ENCODE measurements around the gene PCDH17.

Gene PCDH17, protein sequence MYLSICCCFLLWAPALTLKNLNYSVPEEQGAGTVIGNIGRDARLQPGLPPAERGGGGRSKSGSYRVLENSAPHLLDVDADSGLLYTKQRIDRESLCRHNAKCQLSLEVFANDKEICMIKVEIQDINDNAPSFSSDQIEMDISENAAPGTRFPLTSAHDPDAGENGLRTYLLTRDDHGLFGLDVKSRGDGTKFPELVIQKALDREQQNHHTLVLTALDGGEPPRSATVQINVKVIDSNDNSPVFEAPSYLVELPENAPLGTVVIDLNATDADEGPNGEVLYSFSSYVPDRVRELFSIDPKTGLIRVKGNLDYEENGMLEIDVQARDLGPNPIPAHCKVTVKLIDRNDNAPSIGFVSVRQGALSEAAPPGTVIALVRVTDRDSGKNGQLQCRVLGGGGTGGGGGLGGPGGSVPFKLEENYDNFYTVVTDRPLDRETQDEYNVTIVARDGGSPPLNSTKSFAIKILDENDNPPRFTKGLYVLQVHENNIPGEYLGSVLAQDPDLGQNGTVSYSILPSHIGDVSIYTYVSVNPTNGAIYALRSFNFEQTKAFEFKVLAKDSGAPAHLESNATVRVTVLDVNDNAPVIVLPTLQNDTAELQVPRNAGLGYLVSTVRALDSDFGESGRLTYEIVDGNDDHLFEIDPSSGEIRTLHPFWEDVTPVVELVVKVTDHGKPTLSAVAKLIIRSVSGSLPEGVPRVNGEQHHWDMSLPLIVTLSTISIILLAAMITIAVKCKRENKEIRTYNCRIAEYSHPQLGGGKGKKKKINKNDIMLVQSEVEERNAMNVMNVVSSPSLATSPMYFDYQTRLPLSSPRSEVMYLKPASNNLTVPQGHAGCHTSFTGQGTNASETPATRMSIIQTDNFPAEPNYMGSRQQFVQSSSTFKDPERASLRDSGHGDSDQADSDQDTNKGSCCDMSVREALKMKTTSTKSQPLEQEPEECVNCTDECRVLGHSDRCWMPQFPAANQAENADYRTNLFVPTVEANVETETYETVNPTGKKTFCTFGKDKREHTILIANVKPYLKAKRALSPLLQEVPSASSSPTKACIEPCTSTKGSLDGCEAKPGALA (N-terminal part only)

GRCh38 chr13:57631596-57632275 lies at the start of gene PCDH17:
PCDH17 (plus strand) TSS chr13:57631744; CDS start chr13:57632547, 803 bp downstream.
- peak; percentile 70 for DNase-seq

DNA sequence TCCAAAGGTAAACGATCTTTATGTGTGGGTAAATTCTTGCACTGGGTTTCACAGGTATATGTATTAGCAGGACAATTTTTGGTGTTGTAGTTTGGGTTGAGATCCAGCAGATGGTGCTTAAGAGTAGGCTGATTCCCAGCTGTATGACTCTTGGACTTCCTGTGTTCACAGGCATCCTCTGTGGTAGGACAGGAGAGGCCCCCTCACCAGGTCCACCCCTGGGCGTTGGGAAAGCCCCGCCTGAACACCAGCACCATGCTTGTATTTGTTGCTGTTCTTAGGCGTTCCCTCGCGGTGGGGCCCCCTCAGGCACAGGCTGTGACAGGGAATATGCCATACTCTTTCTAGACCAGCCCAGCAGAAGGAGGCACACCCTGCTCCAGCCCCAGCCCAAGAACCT lies 49.5 kb upstream of the PCDH17 start:
- peak; percentile 16 for DNase-seq

GRCh38 chr13:57583529-57583928 lies 48.0 kb upstream of the PCDH17 start:
- peak; percentile 12 for DNase-seq

GRCh38 chr13:57588639-57589038 lies 42.9 kb upstream of the PCDH17 start:
- DNase-seq: no peak

DNA sequence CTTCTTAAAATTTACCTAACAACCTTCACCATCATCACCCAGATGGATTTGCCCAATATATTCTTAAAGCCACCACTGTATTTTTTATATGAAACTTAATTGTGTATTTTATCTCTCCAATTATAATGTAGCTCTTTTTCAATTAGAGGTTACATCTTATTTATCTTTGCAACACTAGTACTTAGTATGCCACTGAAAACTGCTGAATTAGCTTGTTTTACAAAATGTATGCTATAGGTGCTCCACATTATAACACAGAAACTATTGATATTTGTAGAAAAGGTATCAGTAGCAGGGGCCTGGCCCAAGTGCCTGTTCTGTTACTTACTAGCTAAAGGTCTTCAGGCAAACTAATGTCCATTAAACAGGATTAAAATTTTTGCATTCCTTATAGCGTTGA lies 35.8 kb upstream of the PCDH17 start:
- DNase-seq: no peak

DNA sequence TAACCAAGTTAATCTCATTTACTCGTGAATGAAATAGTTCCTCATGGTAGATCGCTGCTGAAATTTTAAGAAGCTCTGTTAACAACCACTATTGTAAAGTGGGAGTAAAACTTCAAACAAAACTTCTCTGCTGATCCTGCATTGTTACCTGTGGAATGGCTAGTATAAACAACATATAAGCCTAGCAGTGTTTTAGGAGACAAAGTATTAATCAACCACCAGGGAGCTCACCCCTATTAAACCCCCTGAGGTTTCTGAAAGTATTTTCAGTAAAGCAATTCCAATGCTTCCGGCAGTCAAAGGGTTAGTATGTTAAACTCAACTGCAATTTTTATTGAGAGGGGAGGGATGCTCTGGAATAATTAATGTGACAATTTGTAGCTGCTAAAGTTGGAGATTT lies 30.0 kb upstream of the PCDH17 start:
- DNase-seq: no peak

DNA sequence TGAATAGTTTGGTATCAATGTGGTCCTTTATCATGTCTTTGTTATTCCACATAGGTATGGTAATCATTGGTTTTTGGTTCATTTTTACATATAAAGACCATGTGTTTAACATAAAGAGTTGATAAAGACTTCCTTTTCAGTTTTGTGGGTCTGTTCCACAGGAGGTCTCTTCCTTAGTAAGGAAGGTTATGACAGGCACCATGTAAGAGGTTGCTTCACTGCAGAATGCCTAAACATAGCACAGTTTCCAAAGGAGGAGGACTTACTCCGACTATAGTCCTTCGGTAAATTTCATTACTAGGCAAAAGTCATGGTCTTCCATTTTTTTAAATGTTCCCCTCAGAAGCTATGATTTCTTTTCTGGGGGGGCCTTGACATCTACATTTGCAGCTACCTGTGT lies 27.1 kb upstream of the PCDH17 start:
- DNase-seq: no peak

DNA sequence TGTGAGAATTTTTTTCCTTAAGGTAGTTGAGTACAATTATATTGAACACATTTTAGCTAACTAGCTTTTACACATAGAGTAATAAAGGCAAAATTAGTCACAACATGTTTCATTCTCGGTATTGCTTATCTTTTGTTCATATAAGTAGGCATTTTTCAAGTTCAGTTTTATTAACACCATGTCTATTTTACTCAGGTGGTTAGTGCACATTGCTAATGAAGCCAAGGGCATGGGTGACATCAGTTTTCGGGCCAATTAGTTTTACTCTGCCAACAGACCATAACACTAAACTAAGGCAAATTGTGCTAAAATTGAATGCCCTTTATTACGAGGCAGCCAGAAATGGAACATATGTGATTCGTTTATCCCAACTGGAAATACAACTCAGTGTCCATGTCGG lies 19.6 kb upstream of the PCDH17 start:
- DNase-seq: peak; percentile 90

- DNase-seq: peak; percentile 93
Measured at GRCh38 chr13:57612568-57612967, 19.0 kb upstream of the PCDH17 start.

DNA sequence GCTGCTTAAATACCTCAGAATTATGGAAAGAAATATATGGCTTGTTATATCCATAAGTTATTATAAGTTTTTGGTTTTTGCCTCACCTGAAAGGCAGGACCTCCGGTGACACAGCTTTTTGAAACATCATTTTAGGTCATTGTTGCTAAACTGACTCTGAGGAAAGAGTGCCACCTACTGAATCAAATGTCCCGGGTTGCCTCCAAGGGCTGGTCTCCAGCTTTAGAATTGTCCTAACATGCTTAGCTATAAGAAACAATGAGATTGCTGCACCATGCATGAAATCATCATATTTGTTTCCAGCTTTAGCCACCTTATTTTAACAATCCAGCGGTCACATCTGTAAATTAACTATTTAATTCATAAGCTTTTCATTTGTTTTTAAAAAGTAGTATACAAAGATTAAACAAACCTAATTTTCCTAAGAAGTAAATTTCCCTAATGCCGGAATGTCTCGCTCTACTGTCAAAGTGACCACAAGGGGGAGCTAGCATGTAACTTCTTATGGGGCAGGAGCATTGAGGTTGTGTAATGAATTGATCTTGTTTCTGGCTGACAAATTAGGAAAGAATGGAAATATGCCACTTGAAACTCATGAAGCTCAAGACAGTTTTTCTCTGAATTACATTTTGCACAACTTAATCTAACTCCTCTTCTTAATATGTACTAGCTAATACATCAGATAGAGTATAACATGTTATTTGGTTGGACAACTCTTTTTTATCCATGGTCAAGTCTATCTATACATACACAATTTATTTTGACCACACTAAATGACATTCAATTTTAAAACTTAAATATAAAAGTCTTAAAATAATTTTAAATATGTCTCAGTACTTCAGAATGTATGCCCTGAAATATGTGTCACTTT lies 6.7 kb upstream of the PCDH17 start:
- DNase-seq: peak; percentile 72

DNA sequence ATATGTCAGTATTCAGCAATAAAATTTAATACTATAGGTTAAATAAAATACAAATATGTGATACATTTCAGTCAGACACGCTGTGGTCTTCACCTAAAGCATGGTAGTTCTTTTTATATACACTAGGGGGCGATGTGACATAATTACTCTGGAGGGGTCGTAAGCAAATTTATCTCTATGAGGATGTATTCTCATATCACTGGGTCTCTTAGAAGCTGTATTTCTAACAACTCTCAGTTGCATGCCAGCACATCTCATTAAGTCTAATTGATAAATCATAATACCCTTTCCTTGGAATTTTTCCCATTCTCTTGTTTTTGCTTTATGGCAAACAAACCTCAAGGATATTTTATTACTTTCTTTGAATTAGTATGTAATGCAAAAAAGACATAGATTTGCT lies 3.9 kb upstream of the PCDH17 start:
- DNase-seq: peak; percentile 43

- DNase-seq: peak; percentile 62
Measured at GRCh38 chr13:57629391-57629804, 2.1 kb upstream of the PCDH17 start.

GRCh38 chr13:57629821-57630235 lies 1.7 kb upstream of the PCDH17 start:
- DNase-seq: peak; percentile 96

DNA sequence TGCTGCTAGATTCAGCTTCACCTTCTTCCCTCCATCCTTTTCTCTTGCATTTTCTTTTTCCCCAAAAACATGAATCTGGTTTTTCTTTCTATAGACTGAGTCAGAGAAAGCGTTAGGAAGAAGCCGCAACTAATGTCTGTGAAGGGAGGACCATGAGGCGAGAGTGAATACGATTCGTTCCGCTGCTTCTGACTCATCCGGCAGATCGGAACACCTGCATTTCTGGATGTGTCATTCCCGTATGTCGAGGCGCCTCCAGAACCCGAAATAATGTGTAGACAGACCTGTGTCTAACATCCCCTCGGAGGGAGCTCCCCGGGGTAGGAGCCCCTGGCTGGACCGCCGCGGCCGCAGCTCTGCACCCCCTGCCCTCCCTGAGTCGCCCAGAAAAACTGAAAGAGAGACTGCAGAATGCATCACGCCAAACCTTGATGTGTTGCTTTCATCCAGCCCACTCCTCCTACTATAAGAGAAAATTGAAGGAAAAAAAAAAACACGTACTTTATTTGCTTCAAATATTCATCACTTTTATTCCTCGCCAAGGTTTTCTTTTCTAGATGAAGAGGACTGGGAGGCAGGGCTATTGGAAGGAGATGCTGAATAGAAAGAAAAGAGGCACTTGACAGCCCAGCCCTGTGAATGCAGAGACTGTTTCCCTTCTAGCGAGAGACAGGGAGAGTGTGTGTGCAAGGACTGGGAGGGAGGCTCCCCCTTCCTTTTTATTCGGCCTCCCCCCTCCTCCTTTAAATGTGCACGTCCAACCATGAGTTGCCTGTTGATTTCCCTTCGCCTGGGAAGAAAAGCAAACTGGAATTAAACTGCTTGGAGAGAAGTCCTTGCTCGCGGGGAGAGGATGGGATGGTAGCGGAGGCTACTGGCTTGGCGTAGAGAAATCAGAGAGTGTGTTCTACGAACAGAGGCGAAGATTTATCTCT lies 616 bp upstream of the PCDH17 start:
- peak; percentile 70 for DNase-seq

- DNase-seq: no peak
Measured at GRCh38 chr13:57632276-57633140, 964 bp downstream of the PCDH17 start.

DNA sequence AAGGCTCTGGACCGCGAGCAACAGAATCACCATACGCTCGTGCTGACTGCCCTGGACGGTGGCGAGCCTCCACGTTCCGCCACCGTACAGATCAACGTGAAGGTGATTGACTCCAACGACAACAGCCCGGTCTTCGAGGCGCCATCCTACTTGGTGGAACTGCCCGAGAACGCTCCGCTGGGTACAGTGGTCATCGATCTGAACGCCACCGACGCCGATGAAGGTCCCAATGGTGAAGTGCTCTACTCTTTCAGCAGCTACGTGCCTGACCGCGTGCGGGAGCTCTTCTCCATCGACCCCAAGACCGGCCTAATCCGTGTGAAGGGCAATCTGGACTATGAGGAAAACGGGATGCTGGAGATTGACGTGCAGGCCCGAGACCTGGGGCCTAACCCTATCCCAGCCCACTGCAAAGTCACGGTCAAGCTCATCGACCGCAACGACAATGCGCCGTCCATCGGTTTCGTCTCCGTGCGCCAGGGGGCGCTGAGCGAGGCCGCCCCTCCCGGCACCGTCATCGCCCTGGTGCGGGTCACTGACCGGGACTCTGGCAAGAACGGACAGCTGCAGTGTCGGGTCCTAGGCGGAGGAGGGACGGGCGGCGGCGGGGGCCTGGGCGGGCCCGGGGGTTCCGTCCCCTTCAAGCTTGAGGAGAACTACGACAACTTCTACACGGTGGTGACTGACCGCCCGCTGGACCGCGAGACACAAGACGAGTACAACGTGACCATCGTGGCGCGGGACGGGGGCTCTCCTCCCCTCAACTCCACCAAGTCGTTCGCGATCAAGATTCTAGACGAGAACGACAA lies 1.8 kb downstream of the PCDH17 start:
- no peak for DNase-seq

- no peak for DNase-seq
Measured at GRCh38 chr13:57633950-57634838, 2.6 kb downstream of the PCDH17 start.

- DNase-seq: no peak
Measured at GRCh38 chr13:57634839-57635165, 3.3 kb downstream of the PCDH17 start.

Data from NCI-H69 (cell line).